ENCODE results near the gene RAPGEF1. TPM values are rescaled to one million over a fixed set of nuclear protein-coding genes. Genes with fewer than 3 reads are reported as not detected.

Gene RAPGEF1
- total RNA-seq, 1 experiment from 2014 or later = 55.6 TPM

GRCh38 chr9:131717719-131718460 is 22.0 kb downstream of the RAPGEF1 start:
- Histone ChIP-seq H2BK20ac (ENCODE audit: low read depth, low read length, poor library complexity, severe bottlenecking) (no peak overlapping the region), H3K9ac (ENCODE audit: extremely low read depth, insufficient read length, low read length) (no peak overlapping the region), H3T11ph (ENCODE audit: low read length) (no peak overlapping the region), H3K27me3 (ENCODE audit: insufficient read depth, low read length) (no peaks in the 10 kb centered on the region), H4K91ac (ENCODE audit: insufficient read length, low read depth, low read length) (peak overlapping the region; percentile 41), H3K23me2 (ENCODE audit: insufficient read length, low read depth, low read length, poor library complexity, severe bottlenecking) (no peaks in the 10 kb centered on the region), H4K20me1 (ENCODE audit: control insufficient read depth, insufficient read depth, insufficient read length) (no peaks in the 10 kb centered on the region), H3K18ac (ENCODE audit: insufficient read length, low read depth, low read length) (no peak overlapping the region), H3K23ac (ENCODE audit: insufficient read length, low read depth, low read length) (no peak overlapping the region), H3K4ac (ENCODE audit: low read depth, low read length) (no peak overlapping the region), H3K56ac (ENCODE audit: insufficient read length, low read depth, low read length) (no peak overlapping the region), H2BK12ac (ENCODE audit: insufficient read length, low read depth, low read length) (no peak overlapping the region), H2AFZ (ENCODE audit: low read length) (no peak overlapping the region), H3K14ac (ENCODE audit: insufficient read depth, low read length) (0 out of 2 replicates have a peak overlapping the region, but pooled peaks have one; percentile 68), H3K4me2 (ENCODE audit: insufficient read depth, insufficient read length, low read length) (no peak overlapping the region), H3K4me1 (ENCODE audit: insufficient read depth, low read length) (peaks cover 8% of the 10 kb centered on the region; the same call in 1 of the 2 replicates), H2BK15ac (ENCODE audit: low read depth, low read length) (no peak overlapping the region), H3K9me3 (ENCODE audit: control insufficient read depth, low read depth, low read length) (no peaks in the 10 kb centered on the region), H2BK120ac (ENCODE audit: low read depth, low read length, poor library complexity, severe bottlenecking) (no peak overlapping the region), H3K79me2 (ENCODE audit: insufficient read depth, low read length) (peaks cover 6% of the 10 kb centered on the region; the same call in 1 of the 2 replicates), H3K79me1 (ENCODE audit: insufficient read depth, low read depth, low read length, poor library complexity, severe bottlenecking) (peaks cover 14% of the 10 kb centered on the region), H2AK5ac (ENCODE audit: insufficient read length, low read length) (no peak overlapping the region), H4K5ac (ENCODE audit: insufficient read length, low read depth, low read length) (no peak overlapping the region), H3K27ac (ENCODE audit: insufficient read length, low read depth, low read length) (no peak overlapping the region), H4K8ac (replicated peaks; ENCODE audit: insufficient read length, low read depth, low read length) (no peak overlapping the region), H2BK5ac (ENCODE audit: insufficient read length, low read length) (peak overlapping the region; percentile 76)
- H3K4me3 Mint-ChIP-seq = no peak overlapping the region
- peaks cover 0 to 6% (median 0%) of the 10 kb centered on the region in 3 experiments; a peak in 3 of 7 replicates for H3K36me3 Mint-ChIP-seq (ENCODE audit: insufficient read depth in 1 of 3, low read depth in 3 of 3)
- no peaks in the 10 kb centered on the region for H3K27me3 Mint-ChIP-seq (ENCODE audit: low read depth)
- peaks cover 8 to 14% of the 10 kb centered on the region in 2 experiments for H3K4me1 Mint-ChIP-seq
- WGBS (ENCODE audit: extremely low coverage, insufficient read length, low lambda C conversion rate) = no CpG with 5 or more reads among the region's 14 CpGs
- H3K9me3 Mint-ChIP-seq = no peaks in the 10 kb centered on the region
- H3K27ac Mint-ChIP-seq = peak overlapping the region in 1 of 3 experiments; percentile 11; a peak in 1 of 7 replicates
- DNase-seq = no peak
- no peak for TF ChIP-seq CTCF (conservative IDR thresholded peaks at IDR 0.05)

All from H9 (cell line).